KMS-11 (cell line): Measurements from ENCODE around the gene EVL.

Experiments
- H2AFZ ChIP-seq: fragments of 200-600 bp; sonication (generic); 2 replicates; pipeline ENCODE4 v1.6.1; 2016; ENCODE audit warnings: antibody characterized with exemption, mixed run types, low read depth
- H3K27ac ChIP-seq: fragments of 200-600 bp; sonication (generic); 2 replicates; pipeline ENCODE4 v1.6.1; 2016; ENCODE audit warnings: mild to moderate bottlenecking, mixed run types
- H3K27me3 ChIP-seq: fragments of 200-600 bp; sonication (generic); 2 replicates; pipeline ENCODE4 v1.6.1; 2017; ENCODE audit warnings: mild to moderate bottlenecking, low read depth, mixed run types, moderate library complexity; ENCODE audit not compliant: insufficient read depth
- H3K36me3 ChIP-seq: fragments of 200-600 bp; sonication (generic); 2 replicates; pipeline ENCODE4 v1.6.1; 2017; ENCODE audit warnings: mild to moderate bottlenecking, mixed run types; ENCODE audit not compliant: insufficient read depth
- H3K4me1 ChIP-seq: fragments of 200-600 bp; sonication (generic); 2 replicates; pipeline ENCODE4 v1.6.1; 2016; ENCODE audit warnings: mild to moderate bottlenecking, low read depth, mixed run types; ENCODE audit not compliant: poor library complexity, severe bottlenecking
- H3K4me2 ChIP-seq: fragments of 200-600 bp; sonication (generic); 2 replicates; pipeline ENCODE4 v1.7.0; 2016; ENCODE audit warnings: mild to moderate bottlenecking, mixed run types
- H3K4me3 ChIP-seq: fragments of 200-600 bp; sonication (generic); IDR thresholded peaks from 2 replicates; pipeline ENCODE4 v1.6.1; 2017; ENCODE audit warnings: low read depth, low read length, mixed read lengths; ENCODE audit not compliant: insufficient read depth
- H3K79me2 ChIP-seq: fragments of 200-600 bp; sonication (generic); 2 replicates; pipeline ENCODE4 v1.6.1; 2016; ENCODE audit warnings: low read depth, mixed run types; ENCODE audit not compliant: insufficient read depth
- H3K9ac ChIP-seq: fragments of 200-600 bp; sonication (generic); 2 replicates; pipeline ENCODE4 v1.6.1; 2016; ENCODE audit warnings: mild to moderate bottlenecking, mixed run types
- H4K20me1 ChIP-seq: fragments of 200-600 bp; sonication (generic); 2 replicates; pipeline ENCODE4 v1.6.1; 2016; ENCODE audit warnings: mild to moderate bottlenecking, mixed run types; ENCODE audit not compliant: insufficient read depth
- TF ChIP-seq, protein P1 (sequence below): fragments of 200-600 bp; sonication (generic); conservative IDR thresholded peaks from 2 replicates; pipeline ENCODE4 v1.6.1; 2017; ENCODE audit warnings: low read depth, mild to moderate bottlenecking, antibody characterized with exemption, low read length, moderate library complexity, mixed read lengths

The EVL gene

DNA sequence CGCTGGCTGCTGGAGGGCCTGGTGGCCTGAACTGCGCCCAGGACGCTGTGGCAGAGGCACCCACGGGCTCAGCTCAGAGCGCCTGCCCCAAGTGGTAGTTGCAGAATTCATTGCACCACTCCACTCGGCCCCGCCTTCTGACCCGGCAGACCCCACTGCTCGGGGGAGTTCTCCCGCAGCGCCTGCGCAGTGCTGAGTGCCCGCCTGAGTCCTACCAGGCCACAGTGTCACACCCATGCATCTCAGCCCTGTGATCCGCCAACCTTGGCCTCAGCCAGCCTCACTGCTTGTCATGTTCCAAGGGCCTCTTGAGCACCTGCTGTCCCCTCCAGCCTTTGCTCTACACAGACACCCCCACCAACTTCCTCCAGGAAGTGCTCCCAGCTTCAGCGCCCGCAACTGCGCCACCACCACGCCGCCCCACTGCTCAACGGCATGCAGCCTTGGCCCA is 82.0 kb downstream of the EVL start:
- Histone ChIP-seq H3K4me1 (no peaks in the 10 kb centered on the region), H3K4me2 (no peak overlapping the region), H4K20me1 (no peaks in the 10 kb centered on the region), H3K36me3 (no peaks in the 10 kb centered on the region), H3K27ac (no peak overlapping the region), H3K4me3 (no peak overlapping the region), H2AFZ (no peak overlapping the region), H3K27me3 (no peaks in the 10 kb centered on the region), H3K9ac (no peak overlapping the region), H3K79me2 (no peaks in the 10 kb centered on the region)
- TF ChIP-seq, protein P1, sequence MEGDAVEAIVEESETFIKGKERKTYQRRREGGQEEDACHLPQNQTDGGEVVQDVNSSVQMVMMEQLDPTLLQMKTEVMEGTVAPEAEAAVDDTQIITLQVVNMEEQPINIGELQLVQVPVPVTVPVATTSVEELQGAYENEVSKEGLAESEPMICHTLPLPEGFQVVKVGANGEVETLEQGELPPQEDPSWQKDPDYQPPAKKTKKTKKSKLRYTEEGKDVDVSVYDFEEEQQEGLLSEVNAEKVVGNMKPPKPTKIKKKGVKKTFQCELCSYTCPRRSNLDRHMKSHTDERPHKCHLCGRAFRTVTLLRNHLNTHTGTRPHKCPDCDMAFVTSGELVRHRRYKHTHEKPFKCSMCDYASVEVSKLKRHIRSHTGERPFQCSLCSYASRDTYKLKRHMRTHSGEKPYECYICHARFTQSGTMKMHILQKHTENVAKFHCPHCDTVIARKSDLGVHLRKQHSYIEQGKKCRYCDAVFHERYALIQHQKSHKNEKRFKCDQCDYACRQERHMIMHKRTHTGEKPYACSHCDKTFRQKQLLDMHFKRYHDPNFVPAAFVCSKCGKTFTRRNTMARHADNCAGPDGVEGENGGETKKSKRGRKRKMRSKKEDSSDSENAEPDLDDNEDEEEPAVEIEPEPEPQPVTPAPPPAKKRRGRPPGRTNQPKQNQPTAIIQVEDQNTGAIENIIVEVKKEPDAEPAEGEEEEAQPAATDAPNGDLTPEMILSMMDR = no peak

DNA sequence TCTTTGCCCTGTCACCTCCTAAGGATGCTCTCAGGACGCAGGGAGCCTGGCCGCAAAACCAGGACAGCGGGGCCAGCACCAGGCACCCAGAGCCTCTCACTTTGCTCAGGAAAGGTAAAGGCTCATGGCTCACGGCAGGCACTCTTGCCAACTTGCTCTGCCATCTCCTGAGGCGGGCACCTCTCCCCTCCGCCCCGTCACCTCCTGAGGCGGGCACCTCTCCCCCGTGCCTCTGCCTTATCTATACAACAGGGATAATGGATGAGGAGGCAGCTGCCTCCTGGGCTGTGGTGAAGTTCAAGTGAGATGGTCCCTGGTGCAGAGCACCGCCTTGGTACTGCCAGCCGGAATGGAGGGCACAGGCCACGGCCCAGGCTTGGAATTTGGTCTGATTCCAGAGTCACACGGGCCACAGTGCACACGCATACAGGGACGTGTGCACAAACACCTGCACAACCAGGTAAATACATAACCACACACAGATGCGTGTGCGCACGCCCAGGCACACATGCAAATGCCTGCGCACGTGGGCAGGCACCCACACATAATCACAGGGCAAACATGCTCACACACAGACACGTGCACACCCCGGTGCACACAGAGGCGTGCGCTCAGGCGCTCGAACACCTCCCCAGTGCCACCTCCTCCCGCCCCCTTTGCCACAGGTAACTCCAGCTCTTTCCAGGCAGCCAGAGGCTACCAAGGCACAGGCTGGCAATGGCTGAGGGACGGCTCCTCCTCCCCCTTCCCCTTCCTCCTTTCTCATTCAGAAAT is 82.7 kb downstream of the EVL start:
- no peak overlapping the region for H3K4me2 ChIP-seq
- no peaks in the 10 kb centered on the region for H3K4me1 ChIP-seq
- TF ChIP-seq, protein P1 = no peak
- no peak overlapping the region for H2AFZ ChIP-seq
- H3K36me3 ChIP-seq = no peaks in the 10 kb centered on the region
- no peaks in the 10 kb centered on the region for H3K79me2 ChIP-seq
- no peaks in the 10 kb centered on the region for H3K27me3 ChIP-seq
- H3K27ac ChIP-seq = no peak overlapping the region
- H4K20me1 ChIP-seq = no peaks in the 10 kb centered on the region
- no peak overlapping the region for H3K9ac ChIP-seq
- no peak overlapping the region for H3K4me3 ChIP-seq

GRCh38 chr14:100148837-100149731 is 83.9 kb downstream of the EVL start:
- Histone ChIP-seq H3K27ac (no peak overlapping the region), H3K4me1 (no peaks in the 10 kb centered on the region), H3K9ac (no peak overlapping the region), H3K4me2 (no peak overlapping the region), H3K79me2 (no peaks in the 10 kb centered on the region), H3K4me3 (no peak overlapping the region), H3K27me3 (no peaks in the 10 kb centered on the region), H4K20me1 (no peaks in the 10 kb centered on the region), H3K36me3 (no peaks in the 10 kb centered on the region), H2AFZ (no peak overlapping the region)
- TF ChIP-seq, protein P1 = no peak

DNA sequence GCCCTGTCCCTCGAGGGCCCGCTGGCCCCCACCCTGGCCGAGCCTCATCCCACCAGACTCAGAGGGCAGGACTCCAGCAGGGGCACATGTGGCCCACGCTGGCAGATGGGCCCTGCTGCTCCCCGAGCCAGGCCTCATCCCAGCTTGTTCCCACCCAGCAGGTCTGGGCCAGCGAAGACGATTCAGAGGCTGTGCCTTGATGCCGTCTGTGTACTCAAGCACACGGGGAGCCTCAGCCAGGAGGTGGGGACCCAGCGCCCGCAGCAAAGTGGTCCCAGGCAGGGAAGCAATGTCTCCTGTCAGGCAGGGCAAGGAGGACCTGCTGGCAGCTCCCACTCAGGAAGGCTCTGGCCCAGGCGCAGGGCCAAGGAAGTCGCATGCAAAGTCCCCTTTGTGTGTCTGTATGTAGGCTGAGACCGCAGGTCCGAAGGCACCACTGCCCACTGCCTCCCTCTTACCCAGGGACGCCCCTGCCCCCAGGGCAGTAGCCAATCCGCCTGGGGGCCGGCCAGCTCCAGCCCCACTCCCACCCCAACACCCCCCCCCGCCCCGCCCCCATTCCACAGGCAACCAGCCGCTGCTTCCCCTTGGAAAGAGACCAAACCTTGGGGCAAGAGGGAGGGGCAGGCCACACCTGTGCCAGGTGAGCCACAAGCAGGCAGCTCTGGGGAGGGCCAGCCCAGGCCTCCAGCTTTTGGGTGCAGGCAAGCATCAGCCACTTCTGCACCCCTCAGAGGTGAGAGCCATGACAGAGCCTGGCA is 84.8 kb downstream of the EVL start:
- Histone ChIP-seq H3K79me2 (no peaks in the 10 kb centered on the region), H3K4me3 (no peak overlapping the region), H3K4me1 (no peaks in the 10 kb centered on the region), H2AFZ (no peak overlapping the region), H3K9ac (no peak overlapping the region), H4K20me1 (no peaks in the 10 kb centered on the region), H3K4me2 (no peak overlapping the region), H3K27ac (no peak overlapping the region), H3K27me3 (no peaks in the 10 kb centered on the region), H3K36me3 (no peaks in the 10 kb centered on the region)
- TF ChIP-seq, protein P1 = no peak
